HAP-1 (cell line): Measurements from ENCODE around the gene GPR63.

Experiments used
- DNase-seq, 2 experiments: peaks; one replicate each; pipeline ENCODE4 v3.0.0-alpha.2; 2016 to 2020; ENCODE audit warnings: low spot score in 2 of 2
- H3K27me3 ChIP-seq: fragments of 250-450 bp; sonication (Bioruptor Pico); 2 replicates; pipeline ENCODE4 v1.5.1; 2020; ENCODE audit warnings: low read depth, mild to moderate bottlenecking, moderate library complexity
- H3K36me3 ChIP-seq: fragments of 250-450 bp; sonication (Bioruptor Pico); replicated peaks from 2 replicates; pipeline ENCODE4 v1.5.1; 2020; ENCODE audit warnings: mild to moderate bottlenecking
- H3K4me1 ChIP-seq: fragments of 250-450 bp; sonication (Bioruptor Pico); 2 replicates; pipeline ENCODE4 v1.5.1; 2020; ENCODE audit warnings: mild to moderate bottlenecking
- H3K4me3 ChIP-seq: fragments of 250-450 bp; sonication (Bioruptor Pico); 2 replicates; pipeline ENCODE4 v1.5.1; 2020; ENCODE audit warnings: mild to moderate bottlenecking, moderate library complexity
- H3K9me3 ChIP-seq: fragments of 250-450 bp; sonication (Bioruptor Pico); 2 replicates; pipeline ENCODE4 v1.5.1; 2020; ENCODE audit warnings: mild to moderate bottlenecking, moderate library complexity
- in situ Hi-C: fragments of 300-500 bp; cut with MboI; formaldehyde crosslinking; loops from 3 replicates; pipeline ENCODE4 v1.14.3; 2020; ENCODE audit warnings: low sequenced_read_pairs, inconsistent platforms, mixed read lengths

Gene GPR63

GRCh38 chr6:96851858-96852257 lies 14.6 kb upstream of the GPR63 start:
- in situ Hi-C loops, result no loop called here
- H3K36me3 ChIP-seq, result no peaks in the 10 kb centered on the region

GRCh38 chr6:96849615-96850014 lies 12.3 kb upstream of the GPR63 start:
- in situ Hi-C loops, result no loop called here
- Histone ChIP-seq H3K27me3 (no peaks in the 10 kb centered on the region), H3K36me3 (no peaks in the 10 kb centered on the region), H3K9me3 (no peaks in the 10 kb centered on the region), H3K4me1 (no peaks in the 10 kb centered on the region), H3K4me3 (no peak overlapping the region)
- DNase-seq, result no peak

More at GRCh38 chr6:96851858-96852257, 14.6 kb upstream of the GPR63 start:
- Histone ChIP-seq H3K9me3 (no peaks in the 10 kb centered on the region), H3K27me3 (no peaks in the 10 kb centered on the region), H3K4me3 (no peak overlapping the region), H3K4me1 (no peaks in the 10 kb centered on the region)
- DNase-seq, result no peak

GRCh38 chr6:96844530-96844929 lies 7.3 kb upstream of the GPR63 start:
- in situ Hi-C loops, result no loop called here
- no peaks in the 10 kb centered on the region for H3K27me3 ChIP-seq
- no peak overlapping the region for H3K4me3 ChIP-seq
- no peak for DNase-seq
- no peaks in the 10 kb centered on the region for H3K9me3 ChIP-seq
- 0 out of 2 replicates have a peak, but pooled peaks cover 6% of the 10 kb centered on the region for H3K4me1 ChIP-seq
- H3K36me3 ChIP-seq, result no peaks in the 10 kb centered on the region

DNA sequence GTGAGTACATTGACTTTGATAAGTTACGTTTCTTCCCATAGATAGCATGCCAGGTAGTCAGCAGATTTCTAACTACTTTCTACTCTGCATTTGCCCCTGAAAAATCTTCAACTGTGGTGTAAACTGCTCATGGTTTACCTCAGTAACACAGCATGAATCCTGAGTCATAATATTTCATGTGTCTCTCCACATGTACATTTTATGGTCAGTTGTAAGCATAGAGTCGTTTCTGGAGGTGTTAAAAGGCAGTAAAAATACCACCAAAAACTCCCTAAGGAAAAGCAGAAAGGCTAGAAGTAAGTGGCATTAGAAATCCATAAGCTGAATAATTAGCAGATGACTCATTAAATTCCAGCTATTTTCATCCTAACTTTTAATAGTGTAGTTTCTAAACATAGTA lies 4.1 kb upstream of the GPR63 start:
- H3K9me3 ChIP-seq, result no peaks in the 10 kb centered on the region
- H3K36me3 ChIP-seq, result peaks cover 3% of the 10 kb centered on the region; the same call in 1 of the 2 replicates
- in situ Hi-C loops, result no loop called here
- DNase-seq, result peak in 1 of 2 experiments; percentile 11
- H3K27me3 ChIP-seq, result no peaks in the 10 kb centered on the region
- 0 out of 2 replicates have a peak, but pooled peaks cover 6% of the 10 kb centered on the region for H3K4me1 ChIP-seq
- no peak overlapping the region for H3K4me3 ChIP-seq

- H3K36me3 ChIP-seq, result peaks cover 3% of the 10 kb centered on the region; the same call in 1 of the 2 replicates
- in situ Hi-C loops, result no loop called here
- peak; percentile 32 to 41 for DNase-seq
Observed at GRCh38 chr6:96836631-96837080, 621 bp downstream of the GPR63 start.

DNA sequence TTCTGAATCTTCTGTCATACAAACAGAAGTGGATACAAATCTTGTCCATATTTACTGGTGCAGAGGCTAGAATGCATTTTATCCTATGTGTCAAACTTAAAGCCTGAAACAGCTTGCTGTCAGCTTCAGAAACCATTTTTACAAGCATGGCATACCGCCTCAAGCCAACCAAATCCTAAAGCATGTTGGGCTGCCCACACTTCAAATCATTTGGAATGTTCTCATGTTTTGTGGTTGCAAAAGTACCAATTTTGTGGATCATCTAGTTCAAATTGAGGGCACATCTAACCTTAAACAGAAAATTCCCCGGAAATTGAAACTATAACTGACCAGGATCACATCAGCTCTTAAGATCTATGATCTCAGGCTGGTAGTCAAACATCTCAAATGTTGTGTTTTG lies 3.2 kb downstream of the GPR63 start:
- no peaks in the 10 kb centered on the region for H3K27me3 ChIP-seq

More at GRCh38 chr6:96836631-96837080, 621 bp downstream of the GPR63 start:
- peaks cover 17% of the 10 kb centered on the region for H3K4me1 ChIP-seq
- H3K9me3 ChIP-seq, result no peaks in the 10 kb centered on the region
- no peaks in the 10 kb centered on the region for H3K27me3 ChIP-seq
- peak overlapping the region; percentile 88 for H3K4me3 ChIP-seq

GRCh38 chr6:96832780-96833179 lies 4.5 kb downstream of the GPR63 start:
- no peaks in the 10 kb centered on the region for H3K9me3 ChIP-seq
- H3K27me3 ChIP-seq, result no peaks in the 10 kb centered on the region
- H3K36me3 ChIP-seq, result peaks cover 20% of the 10 kb centered on the region
- H3K4me1 ChIP-seq, result peaks cover 15% of the 10 kb centered on the region
- DNase-seq, result no peak
- H3K4me3 ChIP-seq, result no peak overlapping the region
- in situ Hi-C loops, result no loop called here

More for the DNA sequence above, 3.2 kb downstream of the GPR63 start:
- in situ Hi-C loops, result no loop called here
- Histone ChIP-seq H3K9me3 (no peaks in the 10 kb centered on the region), H3K4me3 (no peak overlapping the region), H3K4me1 (peaks cover 15% of the 10 kb centered on the region), H3K36me3 (peaks cover 18% of the 10 kb centered on the region)
- no peak for DNase-seq

GRCh38 chr6:96826865-96827264 lies 10.4 kb downstream of the GPR63 start:
- H3K9me3 ChIP-seq, result no peaks in the 10 kb centered on the region
- DNase-seq, result no peak
- H3K4me1 ChIP-seq, result no peaks in the 10 kb centered on the region
- H3K36me3 ChIP-seq, result peaks cover 22% of the 10 kb centered on the region
- H3K27me3 ChIP-seq, result no peaks in the 10 kb centered on the region
- no peak overlapping the region for H3K4me3 ChIP-seq
- in situ Hi-C loops, result no loop called here

GRCh38 chr6:96823743-96824142 lies 13.5 kb downstream of the GPR63 start:
- peaks cover 5% of the 10 kb centered on the region for H3K36me3 ChIP-seq
- no peak overlapping the region for H3K4me3 ChIP-seq
- H3K27me3 ChIP-seq, result no peaks in the 10 kb centered on the region
- no peak for DNase-seq
- in situ Hi-C loops, result no loop called here
- H3K4me1 ChIP-seq, result no peaks in the 10 kb centered on the region; the same call in 1 of the 2 replicates
- no peaks in the 10 kb centered on the region; the same call in 1 of the 2 replicates for H3K9me3 ChIP-seq

GRCh38 chr6:96821034-96821433 lies 16.2 kb downstream of the GPR63 start:
- in situ Hi-C loops, result no loop called here
- peaks cover 5% of the 10 kb centered on the region; the same call in 1 of the 2 replicates for H3K36me3 ChIP-seq
- no peak overlapping the region for H3K4me3 ChIP-seq
- no peaks in the 10 kb centered on the region for H3K27me3 ChIP-seq
- no peaks in the 10 kb centered on the region; the same call in 1 of the 2 replicates for H3K9me3 ChIP-seq
- DNase-seq, result no peak
- no peaks in the 10 kb centered on the region; the same call in 1 of the 2 replicates for H3K4me1 ChIP-seq

DNA sequence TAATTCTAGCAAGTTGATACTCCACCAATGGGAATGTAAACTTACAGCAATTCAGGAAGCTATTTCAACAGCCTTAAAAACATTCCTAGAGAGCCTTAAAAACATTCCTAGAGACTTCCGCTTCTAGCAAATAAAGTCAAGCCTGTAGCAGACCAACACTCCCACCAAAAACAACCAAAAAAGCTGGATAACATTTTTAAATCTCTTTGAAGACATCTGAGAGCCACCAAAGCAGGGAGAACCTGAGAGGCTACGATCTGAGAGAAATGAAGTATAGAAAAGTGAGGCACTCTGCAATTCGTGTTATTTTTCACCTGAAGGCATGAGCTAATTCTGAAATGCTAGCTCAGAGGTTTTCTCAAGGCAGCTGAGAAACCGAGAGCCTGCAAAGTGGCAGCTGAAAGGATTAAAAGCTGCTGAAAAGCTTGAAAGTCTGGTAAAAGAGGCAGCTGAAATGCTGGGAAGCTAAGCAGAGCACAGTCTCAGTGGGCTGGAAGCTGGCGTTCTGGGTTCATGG lies 20.9 kb downstream of the GPR63 start:
- no peak for DNase-seq
- Histone ChIP-seq H3K4me1 (peaks cover 7% of the 10 kb centered on the region), H3K36me3 (no peaks in the 10 kb centered on the region), H3K27me3 (no peaks in the 10 kb centered on the region), H3K9me3 (no peaks in the 10 kb centered on the region; the same call in 1 of the 2 replicates), H3K4me3 (no peak overlapping the region)
- in situ Hi-C loops, result no loop called here

GRCh38 chr6:96814625-96815024 lies 22.7 kb downstream of the GPR63 start:
- H3K4me3 ChIP-seq, result no peak overlapping the region
- in situ Hi-C loops, result no loop called here
- no peaks in the 10 kb centered on the region for H3K36me3 ChIP-seq
- H3K27me3 ChIP-seq, result no peaks in the 10 kb centered on the region
- DNase-seq, result no peak
- no peaks in the 10 kb centered on the region; the same call in 1 of the 2 replicates for H3K9me3 ChIP-seq
- H3K4me1 ChIP-seq, result peaks cover 7% of the 10 kb centered on the region

GRCh38 chr6:96812077-96812703 lies 25.1 kb downstream of the GPR63 start:
- no peak for DNase-seq
- Histone ChIP-seq H3K4me3 (no peak overlapping the region), H3K9me3 (no peaks in the 10 kb centered on the region), H3K36me3 (no peaks in the 10 kb centered on the region), H3K4me1 (peaks cover 7% of the 10 kb centered on the region), H3K27me3 (no peaks in the 10 kb centered on the region)
- in situ Hi-C loops, result no loop called here

GRCh38 chr6:96811670-96812069 lies 25.6 kb downstream of the GPR63 start:
- Histone ChIP-seq H3K27me3 (no peaks in the 10 kb centered on the region), H3K9me3 (no peaks in the 10 kb centered on the region), H3K36me3 (no peaks in the 10 kb centered on the region), H3K4me3 (no peak overlapping the region), H3K4me1 (peaks cover 7% of the 10 kb centered on the region)
- in situ Hi-C loops, result no loop called here
- DNase-seq, result no peak
